Mesodermal cell (in vitro differentiated cells): Measurements from ENCODE around the gene SLC6A9.
A peak's percentile ranks its signal among the peaks of the same experiment; 100 is the strongest.

Experiments used
- H3K27ac ChIP-seq: 2 replicates; pipeline ENCODE4 v1.7.0; 2013; ENCODE audit warnings: mild to moderate bottlenecking, low read depth, low read length, moderate library complexity; ENCODE audit not compliant: severe bottlenecking
- H3K36me3 ChIP-seq: 2 replicates; pipeline ENCODE4 v1.7.1; 2013; ENCODE audit warnings: mild to moderate bottlenecking, low read length, moderate library complexity; ENCODE audit not compliant: control insufficient read depth, insufficient read depth
- H3K4me1 ChIP-seq: one replicate; pipeline ENCODE4 v1.7.1; 2013; ENCODE audit warnings: mild to moderate bottlenecking, low read length; ENCODE audit not compliant: insufficient read depth, control insufficient read depth, poor library complexity, severe bottlenecking
- H3K4me3 ChIP-seq: 2 replicates; pipeline ENCODE4 v1.7.0; 2013; ENCODE audit warnings: low read length, control low read depth, mild to moderate bottlenecking; ENCODE audit not compliant: insufficient read depth, poor library complexity, severe bottlenecking; ENCODE audit errors: extremely low read depth
- H3K9me3 ChIP-seq: 2 replicates; pipeline ENCODE4 v1.7.1; 2013; ENCODE audit warnings: mild to moderate bottlenecking, low read length, moderate library complexity; ENCODE audit not compliant: control insufficient read depth
- WGBS, 2 experiments: methylation state at CpG; one replicate each; pipeline ENCODE4 v1.1.5; 2013; ENCODE audit warnings: missing lambda C conversion rate in 2 of 2; ENCODE audit not compliant: insufficient coverage in 2 of 2; 5-methylcytosine and 5-hydroxymethylcytosine counted together

SLC6A9 gene

DNA sequence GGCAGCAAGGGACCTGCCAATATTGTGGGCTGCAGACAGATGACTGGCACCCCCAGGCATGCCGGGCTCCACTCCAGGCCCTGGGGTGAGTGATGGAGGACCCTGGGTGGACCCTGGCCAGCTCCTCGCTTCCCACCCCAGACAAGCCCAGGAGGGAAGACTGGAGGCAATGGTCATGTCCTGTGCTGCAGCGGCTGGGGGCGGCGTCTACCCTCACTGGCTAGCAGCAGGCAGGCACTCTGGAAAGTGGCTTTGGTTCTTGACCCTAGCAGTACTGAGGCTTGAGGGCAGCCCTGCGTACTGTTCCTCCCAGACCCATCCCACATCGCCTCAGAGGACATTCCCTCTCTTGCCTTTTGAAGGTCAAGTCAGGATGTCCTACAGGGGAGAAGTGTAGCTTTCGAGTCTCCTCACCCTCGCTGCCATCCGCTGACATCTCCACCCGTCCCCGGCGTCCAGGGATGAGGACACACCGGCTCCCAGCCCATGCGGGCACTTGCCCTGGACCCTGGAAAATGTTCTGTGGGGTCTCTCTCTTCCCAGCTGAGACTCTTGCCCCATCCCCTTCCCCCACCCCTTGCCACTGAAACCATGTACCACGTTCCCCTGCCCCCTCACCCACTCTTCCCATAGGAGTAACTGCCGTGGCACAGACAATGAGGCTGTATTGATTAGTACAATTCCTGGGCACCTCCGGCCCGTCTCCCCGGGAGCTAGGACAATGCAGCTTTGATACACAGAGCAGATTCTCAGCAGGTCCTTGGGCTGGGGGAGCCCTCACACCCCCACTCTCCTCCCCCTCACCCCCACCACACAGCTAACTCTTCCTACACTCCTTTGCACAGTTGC is 15.0 kb downstream of the SLC6A9 start:
- WGBS, 2 experiments = 88 to 90% methylated on average over 14 to 17 of the region's 20 CpGs
- Histone ChIP-seq H3K4me3 (no peak overlapping the region), H3K36me3 (peaks cover under 1% of the 10 kb centered on the region), H3K9me3 (no peaks in the 10 kb centered on the region), H3K4me1 (no peaks in the 10 kb centered on the region), H3K27ac (peak overlapping the region; percentile 23)

DNA sequence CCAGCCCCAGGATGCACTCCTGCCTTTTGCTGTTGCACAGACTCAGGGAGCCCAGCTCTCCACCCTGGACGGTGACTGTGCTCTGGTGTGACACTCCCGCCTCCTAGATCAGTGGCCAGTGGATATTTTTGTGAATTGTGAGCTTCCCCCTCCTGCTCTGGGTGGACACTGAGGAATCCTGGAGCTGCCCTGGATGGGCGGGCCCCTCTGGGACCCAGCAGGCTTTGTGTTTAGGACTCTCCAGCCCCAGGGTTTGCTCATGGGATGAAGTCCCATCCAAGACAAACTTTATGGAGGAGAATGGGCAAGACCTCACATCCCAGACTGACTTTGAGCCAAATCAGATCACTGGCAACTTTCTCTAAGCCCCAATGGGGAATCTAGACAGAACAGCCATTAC is 16.1 kb downstream of the SLC6A9 start:
- Histone ChIP-seq H3K9me3 (no peaks in the 10 kb centered on the region), H3K36me3 (no peaks in the 10 kb centered on the region), H3K4me1 (no peaks in the 10 kb centered on the region), H3K27ac (no peak overlapping the region), H3K4me3 (no peak overlapping the region)
- WGBS, 2 experiments = 80 to 83% methylated on average over 2 of the region's 3 CpGs

DNA sequence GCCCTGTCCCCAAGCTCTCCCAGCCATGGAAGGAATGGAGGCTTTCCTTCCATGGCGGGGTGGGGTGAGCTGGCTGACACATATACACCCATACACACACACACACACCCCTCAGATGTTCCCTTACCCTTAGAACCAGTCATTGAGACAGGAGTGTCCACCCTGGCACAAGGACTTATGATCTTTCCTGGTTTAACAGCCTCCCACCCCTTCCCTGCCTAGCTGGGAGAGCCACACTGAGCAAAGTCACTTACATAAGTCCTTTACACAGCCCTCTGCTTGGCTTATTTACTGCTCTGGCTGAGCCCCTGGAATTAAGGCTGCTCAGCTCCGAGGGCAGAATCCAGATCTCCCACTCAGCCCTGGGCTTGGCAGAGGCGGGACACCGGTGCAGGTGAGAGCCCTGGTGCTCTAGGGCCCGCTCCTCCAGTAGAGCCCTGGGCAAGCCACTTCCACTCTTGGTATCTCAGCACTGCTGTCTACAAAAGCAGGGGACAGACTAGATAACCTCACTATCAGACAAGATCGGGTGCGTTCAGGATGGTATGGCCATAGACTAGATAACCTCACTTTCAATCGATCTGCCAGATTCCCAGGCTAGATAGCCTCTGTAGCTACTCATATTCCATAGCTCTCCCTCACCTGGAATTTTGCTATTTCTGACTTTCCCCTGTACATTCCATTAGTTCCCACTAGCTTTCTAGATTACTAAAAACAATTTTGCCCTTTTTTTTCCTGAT is 16.7 kb downstream of the SLC6A9 start:
- 87 to 90% methylated on average over 8 of the region's 8 CpGs for WGBS, 2 experiments
- H3K4me3 ChIP-seq = no peak overlapping the region
- H3K27ac ChIP-seq = no peak overlapping the region
- no peaks in the 10 kb centered on the region for H3K4me1 ChIP-seq
- H3K9me3 ChIP-seq = no peaks in the 10 kb centered on the region
- no peaks in the 10 kb centered on the region for H3K36me3 ChIP-seq

DNA sequence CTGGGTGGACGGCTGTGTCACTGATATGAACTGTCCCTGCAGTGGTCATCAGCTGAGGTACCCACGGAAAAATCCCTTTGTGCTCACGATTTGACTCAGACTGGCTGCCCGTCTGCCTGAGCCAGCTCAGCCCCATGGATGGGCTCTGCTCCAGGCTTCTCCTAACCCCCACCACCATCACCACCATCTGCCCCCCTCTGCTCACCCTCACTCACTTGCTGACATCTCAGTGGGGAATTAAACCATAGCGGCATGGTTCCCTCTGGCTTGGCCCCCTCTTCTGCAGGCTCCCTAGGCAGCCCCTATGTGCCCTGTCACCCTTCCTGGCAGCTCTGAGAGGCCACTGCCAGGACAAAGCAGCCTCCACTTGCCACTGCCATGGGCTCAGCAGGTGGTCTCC is 17.3 kb downstream of the SLC6A9 start:
- H3K4me3 ChIP-seq = no peak overlapping the region
- H3K36me3 ChIP-seq = no peaks in the 10 kb centered on the region
- H3K9me3 ChIP-seq = no peaks in the 10 kb centered on the region
- WGBS, 2 experiments = 84 to 86% methylated on average over 4 to 5 of the region's 5 CpGs
- no peaks in the 10 kb centered on the region for H3K4me1 ChIP-seq
- no peak overlapping the region for H3K27ac ChIP-seq

- no peak overlapping the region for H3K27ac ChIP-seq
- H3K36me3 ChIP-seq = no peaks in the 10 kb centered on the region
- 84 to 87% methylated on average over 13 of the region's 13 CpGs for WGBS, 2 experiments
- no peak overlapping the region for H3K4me3 ChIP-seq
- H3K9me3 ChIP-seq = no peaks in the 10 kb centered on the region
- no peaks in the 10 kb centered on the region for H3K4me1 ChIP-seq
Measured at GRCh38 chr1:44012941-44013609, 18.2 kb downstream of the SLC6A9 start.

- 100% methylated on average over 1 of the region's 2 CpGs for WGBS, 2 experiments
- H3K4me3 ChIP-seq = no peak overlapping the region
- no peaks in the 10 kb centered on the region for H3K36me3 ChIP-seq
- H3K4me1 ChIP-seq = no peaks in the 10 kb centered on the region
- no peaks in the 10 kb centered on the region for H3K9me3 ChIP-seq
- H3K27ac ChIP-seq = no peak overlapping the region
Measured at GRCh38 chr1:44012404-44012803, 18.9 kb downstream of the SLC6A9 start.

- H3K27ac ChIP-seq = no peak overlapping the region
- no peaks in the 10 kb centered on the region for H3K9me3 ChIP-seq
- H3K36me3 ChIP-seq = no peaks in the 10 kb centered on the region
- WGBS, 2 experiments = 90 to 95% methylated on average over 4 to 8 of the region's 11 CpGs
- H3K4me1 ChIP-seq = no peaks in the 10 kb centered on the region
- H3K4me3 ChIP-seq = no peak overlapping the region
Measured at GRCh38 chr1:44010935-44011471, 20.3 kb downstream of the SLC6A9 start.

DNA sequence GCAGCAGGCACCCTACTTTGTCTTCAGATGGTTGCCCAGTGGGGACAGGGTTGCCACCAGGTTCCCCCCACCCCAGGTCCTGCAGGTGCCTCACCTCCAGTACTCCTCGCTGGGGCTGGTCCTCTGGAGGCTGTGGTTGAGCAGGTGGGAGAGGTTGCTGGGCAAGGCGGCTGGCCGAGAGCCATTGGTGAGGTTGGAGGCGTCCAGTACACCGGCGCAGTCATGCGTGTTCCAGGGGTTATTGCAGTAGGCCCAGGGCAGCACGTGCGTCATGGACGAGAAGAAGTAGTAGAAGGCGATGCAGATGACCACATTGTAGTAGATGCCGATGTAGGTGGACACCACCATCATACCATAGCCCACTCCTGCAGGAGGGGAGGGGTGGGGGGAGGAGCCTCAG is 23.0 kb downstream of the SLC6A9 start:
- 100% methylated on average over 3 to 6 of the region's 12 CpGs for WGBS, 2 experiments
- no peaks in the 10 kb centered on the region for H3K36me3 ChIP-seq
- H3K27ac ChIP-seq = no peak overlapping the region
- H3K9me3 ChIP-seq = no peaks in the 10 kb centered on the region
- no peak overlapping the region for H3K4me3 ChIP-seq
- no peaks in the 10 kb centered on the region for H3K4me1 ChIP-seq

DNA sequence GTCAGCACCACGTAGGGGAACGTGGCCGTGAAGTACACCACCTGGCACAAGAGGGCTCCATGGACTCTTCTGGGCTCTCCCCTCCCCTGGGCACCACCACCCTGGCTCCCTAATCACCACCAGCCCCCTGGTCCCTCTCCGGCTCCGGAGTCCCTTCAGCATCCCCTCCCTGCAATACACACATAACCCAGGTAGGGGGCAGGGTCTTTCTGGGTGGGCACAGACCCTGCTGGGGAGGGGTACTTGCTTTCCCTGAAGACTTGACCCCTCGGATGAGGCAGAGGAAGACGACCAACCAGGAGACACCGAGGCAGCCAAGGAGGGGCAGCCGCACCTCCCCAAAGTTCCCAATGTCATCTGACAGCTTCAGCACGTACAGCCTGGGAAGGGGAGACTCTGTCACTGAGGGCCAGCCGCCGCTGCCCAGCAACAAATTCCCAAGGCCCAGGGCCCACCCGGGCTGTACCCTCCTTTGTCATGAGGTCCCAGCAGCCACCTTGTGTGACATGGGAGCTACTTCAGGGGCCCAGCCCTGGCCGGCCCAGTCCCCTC is 28.6 kb downstream of the SLC6A9 start:
- H3K4me1 ChIP-seq = peaks cover 1% of the 10 kb centered on the region
- WGBS, 2 experiments = 89 to 90% methylated on average over 10 to 12 of the region's 14 CpGs
- peaks cover 26% of the 10 kb centered on the region for H3K36me3 ChIP-seq
- H3K9me3 ChIP-seq = no peaks in the 10 kb centered on the region
- H3K4me3 ChIP-seq = no peak overlapping the region
- no peak overlapping the region for H3K27ac ChIP-seq

DNA sequence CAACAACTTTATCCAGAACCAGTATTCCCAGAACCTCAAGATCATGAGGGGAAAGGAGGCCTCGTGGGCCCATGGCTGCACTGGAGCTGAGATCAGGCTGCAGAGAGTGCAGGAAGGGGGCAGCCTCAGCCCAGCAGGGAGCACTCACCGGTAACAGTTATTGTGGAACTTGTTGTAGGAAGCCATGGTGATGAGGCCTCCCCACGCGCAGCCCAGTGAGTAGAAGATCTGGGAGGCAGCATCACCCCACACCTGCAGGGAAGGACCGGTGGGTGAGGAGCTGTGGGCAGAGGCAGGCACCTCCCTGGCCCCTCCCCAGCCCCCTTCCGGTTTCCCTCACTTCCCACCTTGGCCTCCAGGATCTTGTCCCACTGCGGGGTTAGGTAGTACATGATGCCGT is 29.1 kb downstream of the SLC6A9 start:
- Histone ChIP-seq H3K27ac (no peak overlapping the region), H3K9me3 (no peaks in the 10 kb centered on the region), H3K4me1 (peaks cover 5% of the 10 kb centered on the region), H3K4me3 (no peak overlapping the region), H3K36me3 (peaks cover 26% of the 10 kb centered on the region)
- 83 to 94% methylated on average over 7 of the region's 8 CpGs for WGBS, 2 experiments
